ENCODE results near the gene CDK5RAP1. TPM values are rescaled to one million over a fixed set of nuclear protein-coding genes. Genes with fewer than 3 reads are reported as not detected.

CDK5RAP1 gene
- total RNA-seq, 4 donors from 2014 or later, result 22.3 to 33.3 (median 25.4) TPM

DNA sequence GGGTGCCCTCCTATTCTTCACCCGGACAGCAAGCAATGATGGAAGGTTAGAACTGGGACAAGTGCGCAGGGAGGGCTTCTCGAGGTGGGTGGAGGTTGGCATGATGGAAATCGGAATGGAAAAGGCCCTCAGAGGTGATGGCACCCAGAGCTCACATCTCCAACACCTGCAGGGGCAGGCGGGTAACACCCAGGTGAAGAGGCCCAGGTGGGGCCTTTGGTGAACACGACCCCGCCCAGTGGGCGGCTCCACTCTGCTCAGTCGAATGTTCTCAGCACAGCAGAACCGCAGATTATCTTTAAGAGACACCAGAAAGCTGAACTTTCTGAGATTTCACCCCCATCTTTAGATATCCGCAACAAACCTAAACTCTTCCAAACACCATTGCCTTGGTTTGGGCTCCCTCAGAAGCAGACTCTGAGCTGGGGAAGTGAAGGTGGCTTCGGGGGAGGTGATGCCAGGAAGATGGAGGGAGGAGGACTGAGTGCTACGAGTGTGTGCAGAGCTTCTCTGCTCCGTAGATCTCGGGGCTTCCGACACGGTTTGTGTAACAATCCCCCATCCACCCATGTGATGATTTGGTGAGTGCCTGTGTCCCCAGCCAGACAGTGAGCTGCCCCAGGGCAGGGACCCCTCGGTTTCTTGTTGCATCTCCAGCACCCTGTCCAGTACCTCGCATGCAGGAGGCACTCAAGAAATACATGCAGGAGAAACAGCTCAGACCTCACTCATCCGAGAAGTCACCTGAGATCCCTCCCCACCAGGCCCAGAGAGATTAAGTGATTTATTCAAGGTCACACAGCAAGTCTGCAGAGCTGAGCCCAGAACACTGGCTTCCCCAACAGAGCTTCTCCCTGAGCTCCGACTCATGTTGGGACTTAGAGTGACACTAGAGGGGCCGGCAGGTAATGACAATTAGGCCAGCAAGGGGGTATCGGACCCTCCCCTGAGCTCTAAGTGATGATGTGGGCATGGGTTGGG is 72.9 kb downstream of the CDK5RAP1 start:
- no peak for DNase-seq (ENCODE audit: low spot score in 2 of 2)
- no peak overlapping the region for H3K4me3 ChIP-seq (ENCODE audit: low read depth, poor library complexity, severe bottlenecking)
- TF ChIP-seq POLR2A (IDR thresholded peaks at IDR 0.05), result no peak
- WGBS, 2 donors, result 67 to 70% methylated on average over 23 of the region's 23 CpGs
- intact Hi-C loops (cut with DNase I; ENCODE audit: low total_unique reads), result no loop called here

GRCh38 chr20:33325350-33325749 is 76.0 kb downstream of the CDK5RAP1 start:
- DNase-seq (ENCODE audit: low spot score in 2 of 2), result no peak
- intact Hi-C loops (cut with DNase I; ENCODE audit: low total_unique reads), result no loop called here
- H3K4me3 ChIP-seq (ENCODE audit: low read depth, poor library complexity, severe bottlenecking), result no peak overlapping the region
- 70 to 78% methylated on average over 2 of the region's 2 CpGs for WGBS, 2 donors
- TF ChIP-seq, protein P1, sequence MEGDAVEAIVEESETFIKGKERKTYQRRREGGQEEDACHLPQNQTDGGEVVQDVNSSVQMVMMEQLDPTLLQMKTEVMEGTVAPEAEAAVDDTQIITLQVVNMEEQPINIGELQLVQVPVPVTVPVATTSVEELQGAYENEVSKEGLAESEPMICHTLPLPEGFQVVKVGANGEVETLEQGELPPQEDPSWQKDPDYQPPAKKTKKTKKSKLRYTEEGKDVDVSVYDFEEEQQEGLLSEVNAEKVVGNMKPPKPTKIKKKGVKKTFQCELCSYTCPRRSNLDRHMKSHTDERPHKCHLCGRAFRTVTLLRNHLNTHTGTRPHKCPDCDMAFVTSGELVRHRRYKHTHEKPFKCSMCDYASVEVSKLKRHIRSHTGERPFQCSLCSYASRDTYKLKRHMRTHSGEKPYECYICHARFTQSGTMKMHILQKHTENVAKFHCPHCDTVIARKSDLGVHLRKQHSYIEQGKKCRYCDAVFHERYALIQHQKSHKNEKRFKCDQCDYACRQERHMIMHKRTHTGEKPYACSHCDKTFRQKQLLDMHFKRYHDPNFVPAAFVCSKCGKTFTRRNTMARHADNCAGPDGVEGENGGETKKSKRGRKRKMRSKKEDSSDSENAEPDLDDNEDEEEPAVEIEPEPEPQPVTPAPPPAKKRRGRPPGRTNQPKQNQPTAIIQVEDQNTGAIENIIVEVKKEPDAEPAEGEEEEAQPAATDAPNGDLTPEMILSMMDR (IDR thresholded peaks at IDR 0.05), result no peak

- DNase-seq (ENCODE audit: low spot score in 2 of 2), result no peak
- intact Hi-C loops (cut with DNase I; ENCODE audit: low total_unique reads), result no loop called here
- no peak overlapping the region for H3K4me3 ChIP-seq (ENCODE audit: low read depth, poor library complexity, severe bottlenecking)
- 65 to 70% methylated on average over 8 of the region's 8 CpGs for WGBS, 2 donors
- TF ChIP-seq, protein P1 (IDR thresholded peaks at IDR 0.05), result no peak
- no peak for TF ChIP-seq POLR2A (IDR thresholded peaks at IDR 0.05)
Measured at GRCh38 chr20:33323236-33323635, 78.1 kb downstream of the CDK5RAP1 start.

DNA sequence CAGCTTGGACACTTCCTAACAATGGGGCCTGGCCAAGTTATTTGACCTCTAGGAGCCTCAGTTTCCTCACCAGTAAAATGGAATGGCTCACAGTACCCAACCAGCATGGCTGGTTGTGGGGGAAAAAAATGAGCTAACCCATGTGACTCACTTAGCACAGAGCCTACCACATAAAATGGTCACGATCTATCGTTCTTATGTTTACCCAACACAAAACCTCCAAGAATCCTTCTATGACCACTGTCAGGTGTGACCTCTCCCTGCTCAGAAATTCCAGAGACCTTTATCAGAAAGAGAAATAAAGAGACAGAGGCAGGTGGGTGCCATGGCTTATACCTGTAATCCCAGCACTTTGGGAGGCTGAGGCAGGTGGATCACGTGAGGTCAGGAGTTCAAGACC is 78.9 kb downstream of the CDK5RAP1 start:
- WGBS, 2 donors, result 69 to 98% methylated on average over 3 of the region's 3 CpGs

DNA sequence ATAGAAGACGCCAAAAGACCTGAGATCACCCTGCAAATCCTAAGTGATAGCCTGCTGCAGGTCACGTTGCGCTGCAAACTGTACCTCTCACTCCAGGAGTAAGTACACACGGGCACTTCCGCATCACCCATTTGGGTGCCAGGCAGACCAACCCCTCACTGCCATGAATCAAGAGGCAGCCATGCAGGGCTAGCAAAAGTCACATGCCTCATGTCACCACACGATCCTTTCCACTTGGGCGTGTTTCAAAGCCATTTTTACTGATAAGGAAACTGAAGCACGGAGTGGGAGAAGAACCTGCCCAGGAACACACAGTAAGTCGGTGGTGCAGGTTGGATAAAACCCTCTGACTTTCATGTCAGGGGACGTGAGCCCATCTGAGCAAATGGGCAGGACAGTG is 81.3 kb downstream of the CDK5RAP1 start:
- intact Hi-C loops (cut with DNase I; ENCODE audit: low total_unique reads), result no loop called here
- 82 to 88% methylated on average over 8 to 10 of the region's 10 CpGs for WGBS, 2 donors
- no peak for DNase-seq (ENCODE audit: low spot score in 2 of 2)
- H3K4me3 ChIP-seq (ENCODE audit: low read depth, poor library complexity, severe bottlenecking), result no peak overlapping the region
- no peak for TF ChIP-seq POLR2A (IDR thresholded peaks at IDR 0.05)
- TF ChIP-seq, protein P1 (IDR thresholded peaks at IDR 0.05), result no peak

More for the DNA sequence above, 78.9 kb downstream of the CDK5RAP1 start:
- TF ChIP-seq, protein P1 (IDR thresholded peaks at IDR 0.05), result no peak
- TF ChIP-seq POLR2A (IDR thresholded peaks at IDR 0.05), result no peak
- no peak overlapping the region for H3K4me3 ChIP-seq (ENCODE audit: low read depth, poor library complexity, severe bottlenecking)
- DNase-seq (ENCODE audit: low spot score in 2 of 2), result no peak
- intact Hi-C loops (cut with DNase I; ENCODE audit: low total_unique reads), result no loop called here

DNA sequence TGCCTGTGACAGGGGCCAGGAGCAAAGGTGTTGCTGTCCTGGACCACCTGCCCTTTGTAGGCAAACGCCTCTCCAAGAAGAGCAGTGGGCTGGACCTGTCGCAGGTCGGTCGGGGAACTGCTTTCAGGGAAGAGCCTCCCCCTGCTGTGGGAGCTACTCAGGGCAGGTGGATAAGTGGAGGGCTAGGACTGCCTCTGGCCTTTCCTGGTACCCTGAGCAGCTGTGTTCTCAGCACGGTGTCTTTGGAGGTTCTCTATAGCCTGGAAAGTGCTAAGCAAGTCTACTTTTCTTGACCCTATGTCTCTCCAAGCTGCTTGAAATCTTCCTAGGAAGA is 83.3 kb downstream of the CDK5RAP1 start:
- no peak overlapping the region for H3K4me3 ChIP-seq (ENCODE audit: low read depth, poor library complexity, severe bottlenecking)
- no peak for TF ChIP-seq POLR2A (IDR thresholded peaks at IDR 0.05)
- TF ChIP-seq, protein P1 (IDR thresholded peaks at IDR 0.05), result no peak
- DNase-seq (ENCODE audit: low spot score in 2 of 2), result no peak
- intact Hi-C loops (cut with DNase I; ENCODE audit: low total_unique reads), result no loop called here
- 41 to 54% methylated on average over 5 of the region's 5 CpGs for WGBS, 2 donors
